Purkinje cell (primary cell): Measurements from ENCODE around the gene DLK2. TPM values are rescaled to one million over a fixed set of nuclear protein-coding genes. Genes with fewer than 3 reads are reported as not detected.

ENCODE experiments used
- polyA plus RNA-seq: library from polyadenylated mRNA; unstranded; fragments of >200 nt; fragmentation: Nextera tagmentation; gene quantifications from 2 replicates; pipeline ENCODE4 v1.2.1, GENCODE V29; 2014

Gene DLK2, protein sequence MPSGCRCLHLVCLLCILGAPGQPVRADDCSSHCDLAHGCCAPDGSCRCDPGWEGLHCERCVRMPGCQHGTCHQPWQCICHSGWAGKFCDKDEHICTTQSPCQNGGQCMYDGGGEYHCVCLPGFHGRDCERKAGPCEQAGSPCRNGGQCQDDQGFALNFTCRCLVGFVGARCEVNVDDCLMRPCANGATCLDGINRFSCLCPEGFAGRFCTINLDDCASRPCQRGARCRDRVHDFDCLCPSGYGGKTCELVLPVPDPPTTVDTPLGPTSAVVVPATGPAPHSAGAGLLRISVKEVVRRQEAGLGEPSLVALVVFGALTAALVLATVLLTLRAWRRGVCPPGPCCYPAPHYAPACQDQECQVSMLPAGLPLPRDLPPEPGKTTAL
- 11.0 and 15.0 TPM in 2 replicates for polyA plus RNA-seq

DNA sequence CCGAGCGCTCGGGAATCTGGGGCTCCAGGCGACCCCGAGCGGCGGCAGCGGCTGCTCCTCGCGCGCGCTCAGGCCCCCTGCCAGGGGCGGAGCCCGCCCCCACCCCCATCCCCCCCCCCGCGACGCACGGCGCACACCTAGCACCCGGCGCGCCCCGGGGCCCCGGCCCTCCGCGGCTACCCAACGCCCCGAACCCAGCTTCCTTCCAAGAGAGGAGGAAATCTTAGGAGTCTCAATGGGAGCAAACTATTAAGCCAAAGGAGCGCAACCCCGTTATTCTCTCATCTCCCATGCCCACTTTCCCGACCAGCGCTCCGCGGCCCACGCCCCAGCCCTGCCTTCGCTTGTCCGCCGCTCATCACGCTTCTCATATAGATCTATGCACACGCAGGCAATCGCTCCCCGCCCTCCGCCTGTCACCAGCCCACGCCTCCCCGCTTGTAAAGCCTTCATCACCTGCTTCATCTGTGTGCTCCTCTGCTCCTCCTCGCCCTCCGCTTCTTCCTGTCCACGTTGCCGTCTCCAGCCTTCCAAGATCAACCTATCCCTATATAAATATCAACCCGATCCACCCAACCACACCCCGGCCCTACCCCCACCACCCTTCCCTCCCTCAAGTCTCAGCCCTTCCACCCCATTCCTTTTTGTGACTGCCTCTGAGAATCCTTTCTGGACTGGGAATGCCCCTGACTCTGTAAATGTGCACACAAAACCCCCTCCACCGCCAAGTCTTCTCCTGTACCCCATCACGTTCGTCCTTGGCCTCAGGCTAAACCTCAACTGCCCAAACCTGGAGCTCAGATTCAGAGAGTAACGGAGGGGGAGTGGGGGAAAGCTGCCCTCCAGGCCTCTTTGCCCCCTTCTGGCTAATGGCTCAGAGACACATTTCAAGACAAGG, at the start of gene DLK2:
Gene DLK2 (minus strand): TSS at position 18 of the 898 bp plus-strand sequence. CDS start 723 bp downstream, outside the sequence.

DNA sequence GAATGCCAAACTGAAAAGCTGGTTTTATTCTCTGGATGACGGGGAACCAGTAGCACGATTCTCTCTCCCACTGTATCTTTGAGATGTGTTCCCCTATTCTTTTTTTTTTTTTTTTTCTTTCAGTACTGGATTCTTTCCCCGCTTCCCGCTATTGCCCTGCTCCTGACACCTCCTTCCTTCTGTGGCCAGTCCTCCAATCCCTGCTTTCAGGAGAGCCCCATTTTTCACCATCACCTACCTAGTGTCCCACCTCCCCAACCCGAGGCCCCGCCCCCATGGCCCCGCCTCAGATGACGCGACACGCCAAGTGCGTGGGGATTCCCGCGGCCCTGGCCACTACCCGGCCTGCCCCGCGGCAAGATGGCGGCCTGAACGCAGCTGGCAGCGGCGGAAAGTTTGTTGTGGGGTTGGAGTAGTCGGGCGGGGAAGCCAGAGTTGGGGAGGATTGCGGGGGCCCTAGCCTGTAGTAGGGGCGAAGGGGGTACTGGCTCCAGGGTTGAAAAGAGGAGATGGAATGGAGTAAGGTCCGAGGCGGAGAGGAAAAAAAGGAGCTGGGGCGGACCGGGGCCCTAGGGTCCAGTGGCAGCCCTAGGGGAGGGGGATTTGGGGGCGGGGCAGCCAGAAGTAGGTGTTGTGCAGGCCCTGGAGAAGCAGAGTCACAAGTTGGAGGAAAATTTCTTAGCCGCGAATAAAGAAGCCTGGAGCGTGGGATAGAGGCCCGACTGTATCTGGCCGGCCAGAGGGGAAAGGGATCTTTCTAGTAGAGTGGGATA, 22.1 kb upstream of the DLK2 start, which contains the start of gene TJAP1:
Gene TJAP1 (plus strand): TSS at position 336 of the 773 bp plus-strand sequence. CDS start 21,432 bp downstream, outside the sequence.

DNA sequence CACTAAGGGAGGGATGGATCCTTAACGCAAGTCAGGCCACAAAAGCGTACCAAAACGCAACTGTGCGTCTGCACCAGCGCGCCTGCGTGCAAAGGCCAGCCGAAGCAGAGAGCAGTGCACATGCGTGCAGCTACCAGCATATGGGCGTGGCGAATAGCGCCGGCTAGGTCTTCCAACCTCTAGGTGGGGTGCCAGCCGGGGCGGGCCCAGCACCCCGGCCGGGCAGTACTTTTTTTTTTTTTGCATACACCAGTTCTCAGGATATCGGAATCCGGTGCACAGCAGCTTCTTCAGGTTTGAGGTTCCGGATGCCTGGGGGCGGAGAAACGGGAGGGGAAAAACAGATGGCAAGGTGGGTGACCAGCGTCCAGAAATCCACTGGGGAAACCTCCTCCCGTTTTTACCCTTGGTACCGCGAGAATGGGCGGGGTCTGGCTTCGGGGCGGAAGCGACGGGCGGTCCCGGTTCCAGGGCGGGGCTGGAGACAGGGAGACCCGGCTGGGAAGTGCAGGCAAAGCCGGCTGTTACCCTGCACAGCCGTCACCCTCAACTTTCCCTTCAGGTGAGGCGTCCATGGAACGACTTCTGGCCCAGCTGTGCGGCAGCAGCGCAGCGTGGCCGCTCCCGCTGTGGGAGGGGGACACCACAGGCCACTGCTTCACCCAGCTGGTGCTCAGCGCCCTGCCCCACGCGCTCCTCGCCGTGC, 27.8 kb downstream of the DLK2 start, which contains the start of gene ABCC10:
Gene ABCC10 (plus strand): TSS at position 136 of the 706 bp plus-strand sequence. CDS start 438 bp downstream, at position 574.

Other genes starting within 250 kb of the DLK2 start
- gene DNPH1, start 226.1 kb downstream of the DLK2 start, polyA plus RNA-seq = 8.7 and 9.2 TPM in 2 replicates
- gene TTBK1, start 212.1 kb downstream of the DLK2 start, polyA plus RNA-seq = 0.62 and 0.66 TPM in 2 replicates
- 0.63 TPM in 1 of 2 replicates, not detected in the other for gene SLC22A7, start 157.3 kb downstream of the DLK2 start, polyA plus RNA-seq
- gene CRIP3, start 146.7 kb downstream of the DLK2 start, polyA plus RNA-seq = 1.6 and 2.4 TPM in 2 replicates
- gene ZNF318, start 85.9 kb downstream of the DLK2 start, polyA plus RNA-seq = 7.5 and 12.4 TPM in 2 replicates
- 3.1 and 6.2 TPM in 2 replicates for gene ABCC10, start 28.0 kb downstream of the DLK2 start, polyA plus RNA-seq
- 0.15 and 0.55 TPM in 2 replicates for gene TJAP1, start 22.0 kb upstream of the DLK2 start, polyA plus RNA-seq
- gene LRRC73, start 54.8 kb upstream of the DLK2 start, polyA plus RNA-seq = 6.4 and 8.7 TPM in 2 replicates
- gene YIPF3, start 61.4 kb upstream of the DLK2 start, polyA plus RNA-seq = 79.4 and 125 TPM in 2 replicates
- 37.8 and 45.0 TPM in 2 replicates for gene POLR1C, start 61.5 kb upstream of the DLK2 start, polyA plus RNA-seq
- 12.3 and 13.2 TPM in 2 replicates for gene XPO5, start 120.5 kb upstream of the DLK2 start, polyA plus RNA-seq
- 0.32 and 1.6 TPM in 2 replicates for gene POLH, start 120.6 kb upstream of the DLK2 start, polyA plus RNA-seq
- 4.7 and 7.6 TPM in 2 replicates for gene GTPBP2, start 173.7 kb upstream of the DLK2 start, polyA plus RNA-seq
- gene MAD2L1BP, start 180.3 kb upstream of the DLK2 start, polyA plus RNA-seq = 21.2 and 28.0 TPM in 2 replicates
- gene RSPH9, start 189.5 kb upstream of the DLK2 start, polyA plus RNA-seq = 0.39 TPM in 1 of 2 replicates, not detected in the other
- 85.8 and 91.2 TPM in 2 replicates for gene MRPS18A, start 232.2 kb upstream of the DLK2 start, polyA plus RNA-seq